ENCODE results near the gene PCBP1.

DNA sequence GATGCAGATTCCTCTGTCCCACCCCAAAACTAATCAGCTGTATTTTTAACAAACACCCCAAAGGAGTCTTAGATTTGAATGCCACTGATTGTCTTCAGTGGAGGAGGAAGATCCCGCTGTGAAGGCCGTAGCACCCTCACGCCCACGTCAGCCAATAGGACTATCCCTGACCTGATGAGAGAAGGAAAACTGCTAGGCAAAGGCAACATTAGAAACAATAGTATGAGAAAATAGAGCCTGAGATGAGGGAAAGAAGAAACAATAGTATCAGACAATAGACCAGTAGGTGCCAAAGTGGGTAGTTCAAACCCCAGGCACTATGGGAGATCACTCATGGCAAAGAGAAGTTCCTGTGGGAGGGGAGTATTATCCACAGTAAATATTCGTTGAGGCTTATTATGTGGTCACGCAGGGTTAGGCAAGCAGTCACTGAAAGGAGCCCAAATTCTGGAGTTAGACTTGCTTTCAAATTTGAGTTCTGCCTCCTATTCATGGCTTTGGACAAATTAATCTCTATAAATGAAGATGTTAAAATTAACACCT, 2.8 kb downstream of the PCBP1 start:
- TF ChIP-seq, protein P1, sequence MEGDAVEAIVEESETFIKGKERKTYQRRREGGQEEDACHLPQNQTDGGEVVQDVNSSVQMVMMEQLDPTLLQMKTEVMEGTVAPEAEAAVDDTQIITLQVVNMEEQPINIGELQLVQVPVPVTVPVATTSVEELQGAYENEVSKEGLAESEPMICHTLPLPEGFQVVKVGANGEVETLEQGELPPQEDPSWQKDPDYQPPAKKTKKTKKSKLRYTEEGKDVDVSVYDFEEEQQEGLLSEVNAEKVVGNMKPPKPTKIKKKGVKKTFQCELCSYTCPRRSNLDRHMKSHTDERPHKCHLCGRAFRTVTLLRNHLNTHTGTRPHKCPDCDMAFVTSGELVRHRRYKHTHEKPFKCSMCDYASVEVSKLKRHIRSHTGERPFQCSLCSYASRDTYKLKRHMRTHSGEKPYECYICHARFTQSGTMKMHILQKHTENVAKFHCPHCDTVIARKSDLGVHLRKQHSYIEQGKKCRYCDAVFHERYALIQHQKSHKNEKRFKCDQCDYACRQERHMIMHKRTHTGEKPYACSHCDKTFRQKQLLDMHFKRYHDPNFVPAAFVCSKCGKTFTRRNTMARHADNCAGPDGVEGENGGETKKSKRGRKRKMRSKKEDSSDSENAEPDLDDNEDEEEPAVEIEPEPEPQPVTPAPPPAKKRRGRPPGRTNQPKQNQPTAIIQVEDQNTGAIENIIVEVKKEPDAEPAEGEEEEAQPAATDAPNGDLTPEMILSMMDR (IDR thresholded peaks at IDR 0.05; ENCODE audit: poor library complexity, severe bottlenecking): no peak
- TF ChIP-seq, protein P2, sequence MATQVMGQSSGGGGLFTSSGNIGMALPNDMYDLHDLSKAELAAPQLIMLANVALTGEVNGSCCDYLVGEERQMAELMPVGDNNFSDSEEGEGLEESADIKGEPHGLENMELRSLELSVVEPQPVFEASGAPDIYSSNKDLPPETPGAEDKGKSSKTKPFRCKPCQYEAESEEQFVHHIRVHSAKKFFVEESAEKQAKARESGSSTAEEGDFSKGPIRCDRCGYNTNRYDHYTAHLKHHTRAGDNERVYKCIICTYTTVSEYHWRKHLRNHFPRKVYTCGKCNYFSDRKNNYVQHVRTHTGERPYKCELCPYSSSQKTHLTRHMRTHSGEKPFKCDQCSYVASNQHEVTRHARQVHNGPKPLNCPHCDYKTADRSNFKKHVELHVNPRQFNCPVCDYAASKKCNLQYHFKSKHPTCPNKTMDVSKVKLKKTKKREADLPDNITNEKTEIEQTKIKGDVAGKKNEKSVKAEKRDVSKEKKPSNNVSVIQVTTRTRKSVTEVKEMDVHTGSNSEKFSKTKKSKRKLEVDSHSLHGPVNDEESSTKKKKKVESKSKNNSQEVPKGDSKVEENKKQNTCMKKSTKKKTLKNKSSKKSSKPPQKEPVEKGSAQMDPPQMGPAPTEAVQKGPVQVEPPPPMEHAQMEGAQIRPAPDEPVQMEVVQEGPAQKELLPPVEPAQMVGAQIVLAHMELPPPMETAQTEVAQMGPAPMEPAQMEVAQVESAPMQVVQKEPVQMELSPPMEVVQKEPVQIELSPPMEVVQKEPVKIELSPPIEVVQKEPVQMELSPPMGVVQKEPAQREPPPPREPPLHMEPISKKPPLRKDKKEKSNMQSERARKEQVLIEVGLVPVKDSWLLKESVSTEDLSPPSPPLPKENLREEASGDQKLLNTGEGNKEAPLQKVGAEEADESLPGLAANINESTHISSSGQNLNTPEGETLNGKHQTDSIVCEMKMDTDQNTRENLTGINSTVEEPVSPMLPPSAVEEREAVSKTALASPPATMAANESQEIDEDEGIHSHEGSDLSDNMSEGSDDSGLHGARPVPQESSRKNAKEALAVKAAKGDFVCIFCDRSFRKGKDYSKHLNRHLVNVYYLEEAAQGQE (IDR thresholded peaks at IDR 0.05; ENCODE audit: borderline replicate concordance): no peak
- TF ChIP-seq TAF1 (IDR thresholded peaks at IDR 0.05; ENCODE audit: low read depth): no peak
- no peak for TF ChIP-seq MXI1 (conservative IDR thresholded peaks at IDR 0.05; ENCODE audit: poor library complexity, severe bottlenecking)
- TF ChIP-seq EZH2 (IDR thresholded peaks at IDR 0.05; ENCODE audit: borderline replicate concordance, insufficient read depth, low read length, poor library complexity, severe bottlenecking): no peak
- no peak for TF ChIP-seq RAD21 (conservative IDR thresholded peaks at IDR 0.05)
- TF ChIP-seq SMC3 (conservative IDR thresholded peaks at IDR 0.05; ENCODE audit: poor library complexity): no peak
- no peak for TF ChIP-seq EP300 (conservative IDR thresholded peaks at IDR 0.05; ENCODE audit: poor library complexity, severe bottlenecking)
